Loucy (cell line): ENCODE measurements around the gene CAMK1D.

ENCODE experiments used
- H2AFZ ChIP-seq: fragments of 200-600 bp; sonication (generic); 2 replicates; pipeline ENCODE4 v1.6.0; 2016; ENCODE audit warnings: antibody characterized with exemption, mild to moderate bottlenecking, low read length, moderate library complexity
- H3F3A ChIP-seq: fragments of 200-600 bp; 2 replicates; pipeline ENCODE4 v1.6.0; 2016; ENCODE audit warnings: antibody characterized with exemption, low read depth, mild to moderate bottlenecking
- H3K27me3 ChIP-seq: fragments of 200-600 bp; sonication (generic); 2 replicates; pipeline ENCODE4 v1.6.1; 2014; ENCODE audit warnings: low read length, mild to moderate bottlenecking; ENCODE audit not compliant: insufficient read depth, poor library complexity, severe bottlenecking
- H3K36me3 ChIP-seq: fragments of 200-600 bp; sonication (generic); 2 replicates; pipeline ENCODE4 v1.6.1; 2016; ENCODE audit warnings: low read length; ENCODE audit not compliant: insufficient read depth
- H3K4me1 ChIP-seq: fragments of 200-600 bp; sonication (generic); 2 replicates; pipeline ENCODE4 v1.5.1; 2014; ENCODE audit warnings: low read length, mild to moderate bottlenecking; ENCODE audit not compliant: insufficient read depth, poor library complexity, severe bottlenecking
- H3K4me2 ChIP-seq: fragments of 200-600 bp; sonication (generic); 2 replicates; pipeline ENCODE4 v1.6.0; 2014; ENCODE audit warnings: antibody characterized with exemption, low read length, low read depth, mild to moderate bottlenecking; ENCODE audit not compliant: poor library complexity, severe bottlenecking
- H3K4me3 ChIP-seq: fragments of 200-600 bp; sonication (generic); 2 replicates; pipeline ENCODE4 v1.5.1; 2014; ENCODE audit warnings: low read length, mild to moderate bottlenecking, mixed read lengths; ENCODE audit not compliant: poor library complexity, severe bottlenecking
- H3K79me2 ChIP-seq: fragments of 200-600 bp; sonication (generic); 2 replicates; pipeline ENCODE4 v1.6.1; 2014; ENCODE audit warnings: low read length; ENCODE audit not compliant: insufficient read depth
- H3K9ac ChIP-seq: fragments of 200-600 bp; sonication (generic); 2 replicates; pipeline ENCODE4 v1.6.0; 2014; ENCODE audit warnings: mild to moderate bottlenecking, low read depth, low read length, moderate library complexity; ENCODE audit not compliant: poor library complexity, severe bottlenecking
- H3K9me2 ChIP-seq: fragments of 200-600 bp; sonication (generic); replicated peaks from 2 replicates; pipeline ENCODE4 v1.6.1; 2016; ENCODE audit warnings: low read depth, low read length, mixed read lengths
- H3K9me3 ChIP-seq: fragments of 200-600 bp; sonication (generic); 2 replicates; pipeline ENCODE4 v1.6.1; 2014; ENCODE audit warnings: mild to moderate bottlenecking, antibody characterized with exemption, low read length, low read depth; ENCODE audit not compliant: insufficient read depth
- H4K20me1 ChIP-seq: fragments of 200-600 bp; sonication (generic); 2 replicates; pipeline ENCODE4 v1.6.0; 2014; ENCODE audit warnings: antibody characterized with exemption, low read length, mild to moderate bottlenecking; ENCODE audit not compliant: insufficient read depth, poor library complexity, severe bottlenecking
- CTCF ChIP-seq: fragments of 200-600 bp; sonication (generic); conservative IDR thresholded peaks from 2 replicates; pipeline ENCODE4 v1.5.1; 2014; ENCODE audit warnings: mild to moderate bottlenecking, antibody characterized with exemption, low read length
- EZH2phosphoT487 ChIP-seq: fragments of 200-600 bp; IDR thresholded peaks from 2 replicates; pipeline ENCODE4 v1.6.1; 2018; ENCODE audit warnings: antibody characterized with exemption, mild to moderate bottlenecking, moderate library complexity, borderline replicate concordance

CAMK1D gene

GRCh38 chr10:12638103-12638502, 288.8 kb downstream of the CAMK1D start:
- no peak overlapping the region for H2AFZ ChIP-seq

GRCh38 chr10:12638781-12639180, 289.4 kb downstream of the CAMK1D start:
- TF ChIP-seq CTCF (no peak), EZH2phosphoT487 (no peak)
- H3K4me1 ChIP-seq: peaks cover 9% of the 10 kb centered on the region
- no peak overlapping the region for H3K9ac ChIP-seq
- H3F3A ChIP-seq: no peaks in the 10 kb centered on the region
- no peaks in the 10 kb centered on the region for H3K9me2 ChIP-seq
- no peaks in the 10 kb centered on the region for H3K9me3 ChIP-seq
- H3K4me3 ChIP-seq: no peak overlapping the region
- no peak overlapping the region for H3K4me2 ChIP-seq
- no peak overlapping the region for H2AFZ ChIP-seq
- no peaks in the 10 kb centered on the region for H3K36me3 ChIP-seq
- no peaks in the 10 kb centered on the region for H3K79me2 ChIP-seq
- H3K27me3 ChIP-seq: no peaks in the 10 kb centered on the region
- no peaks in the 10 kb centered on the region for H4K20me1 ChIP-seq

More at GRCh38 chr10:12638103-12638502, 288.8 kb downstream of the CAMK1D start:
- TF ChIP-seq EZH2phosphoT487 (no peak), CTCF (no peak)
- no peak overlapping the region for H3K9ac ChIP-seq
- no peak overlapping the region for H3K4me3 ChIP-seq
- no peaks in the 10 kb centered on the region for H3K9me2 ChIP-seq
- no peaks in the 10 kb centered on the region for H3K36me3 ChIP-seq
- H4K20me1 ChIP-seq: no peaks in the 10 kb centered on the region
- H3K27me3 ChIP-seq: no peaks in the 10 kb centered on the region
- no peaks in the 10 kb centered on the region for H3K79me2 ChIP-seq
- H3K9me3 ChIP-seq: no peaks in the 10 kb centered on the region
- H3K4me2 ChIP-seq: peak overlapping the region; percentile 20
- peaks cover 9% of the 10 kb centered on the region for H3K4me1 ChIP-seq
- no peaks in the 10 kb centered on the region for H3F3A ChIP-seq

- H3K9me2 ChIP-seq: no peaks in the 10 kb centered on the region
- TF ChIP-seq CTCF (no peak), EZH2phosphoT487 (no peak)
- no peaks in the 10 kb centered on the region for H3K9me3 ChIP-seq
- H2AFZ ChIP-seq: no peak overlapping the region
- no peak overlapping the region for H3K9ac ChIP-seq
- H4K20me1 ChIP-seq: no peaks in the 10 kb centered on the region
- no peaks in the 10 kb centered on the region for H3K27me3 ChIP-seq
- H3K4me3 ChIP-seq: no peak overlapping the region
- H3K4me1 ChIP-seq: peaks cover 9% of the 10 kb centered on the region
- no peaks in the 10 kb centered on the region for H3K36me3 ChIP-seq
- no peaks in the 10 kb centered on the region for H3F3A ChIP-seq
- no peak overlapping the region for H3K4me2 ChIP-seq
- no peaks in the 10 kb centered on the region for H3K79me2 ChIP-seq
Observed at GRCh38 chr10:12639996-12640944, 290.9 kb downstream of the CAMK1D start.
